RWPE1 (cell line): Measurements from ENCODE around the gene SRM.
"Not testable (repeated sequence)": the region's sequence is repeated elsewhere in the genome, so short reads cannot be mapped to it uniquely, and the experiment has no call there.

Experiments used
- CTCF ChIA-PET: fragments of 350-600 bp; sonication (Branson Sonifier 250); formaldehyde crosslinking; extraction: SDS; loops from one replicate; lab custom pipeline; 2021; lab: Yijun Ruan, JAX
- POLR2A ChIA-PET: fragments of 400-600 bp; formaldehyde crosslinking; extraction: SDS; loops from one replicate; lab custom pipeline; 2020; ENCODE audit warnings: antibody characterized with exemption; ENCODE audit not compliant: low non-redundant PET; lab: Yijun Ruan, JAX
- DNase-seq: peaks from one replicate; pipeline ENCODE4 v3.0.0; 2012; ENCODE audit warnings: low spot score
- H3K27ac ChIP-seq: fragments of 450-650 bp; 2 replicates; pipeline ENCODE4 v1.5.1; 2017
- CTCF ChIP-seq: fragments of 450-650 bp; conservative IDR thresholded peaks from 2 replicates; pipeline ENCODE4 v1.5.1; 2017; ENCODE audit warnings: low read depth, mild to moderate bottlenecking

The SRM gene

DNA sequence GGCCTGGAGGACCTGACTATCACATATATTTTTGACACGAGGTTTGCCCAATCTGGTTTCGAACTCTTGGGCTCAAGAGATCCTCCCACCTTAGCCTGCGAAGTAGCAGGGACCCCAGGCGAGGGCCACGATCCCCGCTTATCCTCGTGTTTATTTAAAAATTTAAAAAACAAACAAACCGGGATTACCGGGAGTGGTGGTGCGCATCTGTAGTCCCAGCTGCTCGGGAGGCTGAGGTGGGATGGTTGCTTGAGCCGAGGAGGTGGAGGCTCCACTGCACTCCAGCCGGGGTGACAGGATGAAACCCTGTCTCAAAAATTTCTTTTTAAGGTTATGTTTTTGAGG, 40.3 kb upstream of the SRM start:
- no peak for TF ChIP-seq CTCF
- POLR2A ChIA-PET: interaction anchor here (1.5 kb wide), 1 partner anchor 20 kb away, joined by 4 read pairs; no protein-coding TSS in a partner anchor
- CTCF ChIA-PET: no interaction called here
- no peak for DNase-seq
- peak overlapping the region; percentile 83 for H3K27ac ChIP-seq

DNA sequence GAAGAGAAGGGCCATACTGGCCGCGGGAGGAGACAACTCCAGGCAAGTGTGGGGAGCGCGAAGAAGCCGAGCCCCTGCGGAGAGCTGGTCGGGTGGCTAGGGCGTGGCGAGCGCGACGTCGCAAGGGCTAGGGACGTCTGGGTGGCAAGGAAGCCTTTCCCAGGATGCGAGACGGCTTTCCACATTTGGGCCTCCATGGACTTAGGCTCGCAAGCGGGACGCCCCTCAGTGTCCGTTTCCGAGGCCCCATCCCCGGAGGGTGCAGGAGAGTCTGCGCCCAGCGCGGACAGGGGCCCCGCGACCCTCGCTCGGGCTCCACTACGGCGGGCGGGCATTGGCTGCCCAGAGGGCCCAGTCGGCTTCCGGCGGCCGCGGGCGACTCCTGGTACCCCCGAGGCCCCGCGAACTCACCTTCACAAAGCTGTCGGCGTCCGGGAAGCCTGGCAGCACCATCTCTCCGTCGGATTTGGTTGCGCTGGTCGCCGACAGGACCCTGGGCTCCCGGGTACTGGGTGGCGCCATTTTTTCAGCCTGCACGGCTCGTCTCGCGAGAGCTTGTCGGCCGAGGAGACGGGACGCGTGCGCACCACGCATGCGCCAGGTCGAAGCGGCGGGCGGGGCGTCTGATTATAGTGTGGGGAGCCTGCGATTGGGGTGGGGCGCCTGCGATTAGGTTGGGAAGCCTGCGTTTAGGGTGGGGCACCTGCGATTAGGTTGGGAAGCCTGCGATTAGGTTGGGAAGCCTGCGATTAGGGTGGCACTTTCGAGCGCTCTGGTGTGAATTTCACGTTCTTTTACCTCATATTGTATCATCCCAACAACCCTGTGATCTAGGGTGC, 39.7 kb upstream of the SRM start, which contains the start of gene EXOSC10:
TSS of gene EXOSC10 (minus strand) at position 560 of the 839 bp plus-strand sequence. CDS start at position 522, 38 bp downstream.
- POLR2A ChIA-PET: interaction anchor here (1.2 to 1.5 kb wide), 2 partner anchors 19 to 79 kb away, joined by 3 to 4 read pairs; no protein-coding TSS in a partner anchor
- TF ChIP-seq CTCF: no peak
- CTCF ChIA-PET: interaction anchor here (0.6 kb wide), 1 partner anchor 18 kb away, joined by 5 read pairs; no protein-coding TSS in a partner anchor
- H3K27ac ChIP-seq: peak within 1 kb of the TSS; percentile 83
- peak; percentile 97 for DNase-seq

DNA sequence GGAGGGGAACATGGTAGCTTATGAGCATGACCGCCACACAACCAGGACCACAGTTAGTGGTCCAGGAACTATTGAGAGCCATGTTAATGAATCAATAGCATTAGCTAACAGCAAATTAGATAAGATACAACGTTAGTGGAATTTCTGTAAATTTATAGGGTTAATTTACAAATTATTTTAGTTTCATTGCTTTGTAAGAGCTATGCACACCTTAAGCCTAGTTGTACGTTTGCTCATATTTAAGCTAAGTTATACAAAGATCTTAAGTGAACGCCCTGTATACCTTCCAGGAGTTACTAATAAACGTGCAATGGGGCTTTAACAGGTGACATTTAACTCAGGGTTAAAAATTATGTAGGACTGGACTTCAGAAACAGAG, 39.1 kb upstream of the SRM start:
- H3K27ac ChIP-seq: peak overlapping the region; percentile 83
- no peak for TF ChIP-seq CTCF
- CTCF ChIA-PET: interaction anchor here (0.6 to 1.3 kb wide), 3 partner anchors 10 to 26 kb away, joined by 3 to 6 read pairs (median 5); no protein-coding TSS in a partner anchor
- no peak for DNase-seq
- POLR2A ChIA-PET: interaction anchor here (1.2 to 1.5 kb wide), 2 partner anchors 19 to 80 kb away, joined by 3 to 4 read pairs; no protein-coding TSS in a partner anchor

- DNase-seq, CTCF ChIA-PET, H3K27ac ChIP-seq, POLR2A ChIA-PET: not testable (repeated sequence)
Measured at GRCh38 chr1:11083784-11084183, 24.0 kb upstream of the SRM start.

- ChIA-PET POLR2A (no interaction called here), CTCF (interaction anchor here (0.6 to 0.8 kb wide), 2 partner anchors 70 to 280 kb away, joined by 4 read pairs; no protein-coding TSS in a partner anchor)
- DNase-seq: no peak
- TF ChIP-seq CTCF: no peak
- H3K27ac ChIP-seq: no peak overlapping the region
Measured at GRCh38 chr1:11080931-11081330, 21.1 kb upstream of the SRM start.

- TF ChIP-seq CTCF: no peak
- CTCF ChIA-PET: interaction anchor here (0.6 to 1.0 kb wide), 3 partner anchors 11 to 481 kb away, joined by 3 read pairs; no protein-coding TSS in a partner anchor
- no peak for DNase-seq
- POLR2A ChIA-PET: no interaction called here
- no peak overlapping the region for H3K27ac ChIP-seq
Measured at GRCh38 chr1:11078631-11079030, 18.8 kb upstream of the SRM start.

DNA sequence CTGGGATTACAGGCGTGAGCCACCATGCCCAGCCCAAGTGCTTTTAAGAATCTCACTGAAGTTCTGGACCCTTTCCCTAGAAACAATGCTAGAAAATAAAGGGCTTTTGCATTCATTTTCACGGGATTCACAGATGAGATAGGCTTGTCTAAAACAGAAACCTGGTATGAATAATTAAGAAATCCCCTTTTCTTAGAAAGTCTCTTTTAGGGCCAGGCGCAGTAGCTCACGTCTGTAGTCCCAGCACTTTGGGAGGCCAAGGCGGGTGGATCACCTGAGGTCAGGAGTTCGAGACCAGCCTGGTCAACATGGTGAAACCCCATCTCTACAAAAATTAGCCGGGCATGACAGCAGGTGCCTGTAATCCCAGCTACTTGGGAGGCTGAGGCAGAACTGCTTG, 13.6 kb upstream of the SRM start:
- CTCF ChIA-PET: interaction anchor here (1.2 kb wide), 1 partner anchor 25 kb away, joined by 3 read pairs; no protein-coding TSS in a partner anchor
- POLR2A ChIA-PET, DNase-seq, H3K27ac ChIP-seq: not testable (repeated sequence)
